ENCODE data around the gene MAG.
A peak's percentile ranks its signal among the peaks of the same experiment; 100 is the strongest.
"Not testable (repeated sequence)": the region's sequence is repeated elsewhere in the genome, so short reads cannot be mapped to it uniquely, and the experiment has no call there.

Gene MAG

GRCh38 chr19:35279985-35280821 is 11.8 kb upstream of the MAG start:
- no peak for FAIRE-seq

GRCh38 chr19:35281303-35281702 is 10.7 kb upstream of the MAG start:
- FAIRE-seq = no peak

More at GRCh38 chr19:35279985-35280821, 11.8 kb upstream of the MAG start:
- no peak for DNase-seq (ENCODE audit: insufficient read length, low spot score)

GRCh38 chr19:35284153-35285094 is 7.5 kb upstream of the MAG start:
- DNase-seq (ENCODE audit: insufficient read length, low spot score) (no peak), FAIRE-seq (no peak)

More at GRCh38 chr19:35281303-35281702, 10.7 kb upstream of the MAG start:
- no peak for DNase-seq (ENCODE audit: insufficient read length, low spot score)

- FAIRE-seq = no peak
- no peak for DNase-seq (ENCODE audit: insufficient read length, low spot score)
Observed at GRCh38 chr19:35285095-35285449, 6.9 kb upstream of the MAG start.

GRCh38 chr19:35285465-35285864 is 6.5 kb upstream of the MAG start:
- FAIRE-seq; DNase-seq (ENCODE audit: insufficient read length, low spot score): not testable (repeated sequence)

GRCh38 chr19:35286101-35286500 is 5.9 kb upstream of the MAG start:
- not testable (repeated sequence) for FAIRE-seq

GRCh38 chr19:35287713-35288112 is 4.2 kb upstream of the MAG start:
- FAIRE-seq (no peak), DNase-seq (ENCODE audit: insufficient read length, low spot score) (no peak)

More at GRCh38 chr19:35286101-35286500, 5.9 kb upstream of the MAG start:
- not testable (repeated sequence) for DNase-seq (ENCODE audit: insufficient read length, low spot score)

- DNase-seq (ENCODE audit: insufficient read length, low spot score) (no peak), FAIRE-seq (no peak)
Observed at GRCh38 chr19:35288331-35288730, 3.6 kb upstream of the MAG start.

- no peak for DNase-seq (ENCODE audit: insufficient read length, low spot score)
- no peak for FAIRE-seq
Observed at GRCh38 chr19:35288906-35289305, 3.1 kb upstream of the MAG start.

GRCh38 chr19:35290381-35291127 is 1.4 kb upstream of the MAG start:
- FAIRE-seq (no peak), DNase-seq (ENCODE audit: insufficient read length, low spot score) (no peak)

GRCh38 chr19:35291259-35291658 is 702 bp upstream of the MAG start:
- no peak for DNase-seq (ENCODE audit: insufficient read length, low spot score)

GRCh38 chr19:35292421-35293362 is 731 bp downstream of the MAG start:
- DNase-seq (ENCODE audit: insufficient read length, low spot score) (no peak), FAIRE-seq (no peak)

More at GRCh38 chr19:35291259-35291658, 702 bp upstream of the MAG start:
- no peak for FAIRE-seq

GRCh38 chr19:35293363-35293739 is 1.4 kb downstream of the MAG start:
- FAIRE-seq (no peak), DNase-seq (ENCODE audit: insufficient read length, low spot score) (no peak)

- DNase-seq (ENCODE audit: insufficient read length, low spot score) = no peak
- FAIRE-seq = no peak
Observed at GRCh38 chr19:35293808-35294207, 1.8 kb downstream of the MAG start.

GRCh38 chr19:35294328-35294727 is 2.4 kb downstream of the MAG start:
- FAIRE-seq (no peak), DNase-seq (ENCODE audit: insufficient read length, low spot score) (no peak)

- FAIRE-seq = no peak
- no peak for DNase-seq (ENCODE audit: insufficient read length, low spot score)
Observed at GRCh38 chr19:35294859-35295791, 3.2 kb downstream of the MAG start.

GRCh38 chr19:35295792-35296462 is 4.0 kb downstream of the MAG start:
- FAIRE-seq = peak; percentile 66
- DNase-seq (ENCODE audit: insufficient read length, low spot score) = peak; percentile 70
